Suprapubic skin (tissue), 3 donors: Measurements from ENCODE around the gene KIR2DL1.
"Not testable (repeated sequence)": the region's sequence is repeated elsewhere in the genome, so short reads cannot be mapped to it uniquely, and the experiment has no call there.

Source experiments
- CTCF ChIP-seq, 2 donors: fragments of 200-600 bp in 1 of 2; fragments of 450-650 bp in 1 of 2; sonication (generic) in 1 of 2; IDR thresholded peaks; one replicate each; pipeline ENCODE4 v1.5.1; 2016 to 2019; ENCODE audit warnings: antibody characterized with exemption in 2 of 2, mild to moderate bottlenecking in 1 of 2, moderate library complexity in 1 of 2
- EP300 ChIP-seq: sonication (generic); formaldehyde crosslinking; IDR thresholded peaks from one replicate; pipeline ENCODE4 v1.6.1; 2017; ENCODE audit warnings: antibody characterized with exemption
- POLR2A ChIP-seq, 2 donors: fragments of 450-650 bp; IDR thresholded peaks; one replicate each; pipeline ENCODE4 v1.6.1; 2017; ENCODE audit warnings: antibody characterized with exemption in 2 of 2, mild to moderate bottlenecking in 2 of 2, moderate library complexity in 2 of 2

GRCh38 chr19:54766464-54766863 lies 3.1 kb upstream of the KIR2DL1 start:
- not testable (repeated sequence) for TF ChIP-seq CTCF (IDR thresholded peaks at IDR 0.05); EP300; POLR2A (IDR thresholded peaks at IDR 0.05)
